HFFc6 (cell line): ENCODE results near the gene CCDC50. TPM values are rescaled to one million over a fixed set of nuclear protein-coding genes. Genes with fewer than 3 reads are reported as not detected.

Experiments used
- DNase-seq: peaks from one replicate; pipeline ENCODE4 v3.0.0-alpha.2; 2018
- H3K27ac Mint-ChIP-seq: 2 replicates; pipeline ENCODE4 v1.8.0; 2020; ENCODE audit warnings: mild to moderate bottlenecking, mixed read lengths
- H3K27me3 Mint-ChIP-seq: 2 replicates; pipeline ENCODE4 v1.8.0; 2021; ENCODE audit warnings: mild to moderate bottlenecking, moderate library complexity, mixed read lengths; ENCODE audit not compliant: insufficient read depth
- H3K36me3 Mint-ChIP-seq: 2 replicates; pipeline ENCODE4 v1.8.0; 2021; ENCODE audit warnings: low read depth, mixed read lengths
- H3K4me1 Mint-ChIP-seq: 2 replicates; pipeline ENCODE4 v1.8.0; 2020; ENCODE audit warnings: low read depth, mixed read lengths
- H3K4me3 Mint-ChIP-seq: 2 replicates; pipeline ENCODE4 v1.8.0; 2020; ENCODE audit warnings: mild to moderate bottlenecking, moderate library complexity, mixed read lengths
- H3K9me3 Mint-ChIP-seq: 2 replicates; pipeline ENCODE4 v1.8.0; 2020; ENCODE audit warnings: mild to moderate bottlenecking, mixed read lengths
- total RNA-seq, 6 experiments: library from RNA; stranded (reverse); fragmentation: NEBNext Ultra II Directional; extraction: Animal tissue kit (Norgen Biotek cat#: 25700); gene quantifications; 2 replicates in 1 of 6; 3 replicates in 5 of 6; pipeline ENCODE4 v1.2.3, GENCODE V29; 2021
- TF ChIP-seq, protein P1 (sequence below): fragments of 200-600 bp; sonication (generic); IDR thresholded peaks from 2 replicates; pipeline ENCODE4 v1.5.0; 2021; ENCODE audit warnings: antibody characterized with exemption, mild to moderate bottlenecking

CCDC50 gene
- total RNA-seq, 6 experiments from 2014 or later, result 94.1 to 129 (median 121) TPM

DNA sequence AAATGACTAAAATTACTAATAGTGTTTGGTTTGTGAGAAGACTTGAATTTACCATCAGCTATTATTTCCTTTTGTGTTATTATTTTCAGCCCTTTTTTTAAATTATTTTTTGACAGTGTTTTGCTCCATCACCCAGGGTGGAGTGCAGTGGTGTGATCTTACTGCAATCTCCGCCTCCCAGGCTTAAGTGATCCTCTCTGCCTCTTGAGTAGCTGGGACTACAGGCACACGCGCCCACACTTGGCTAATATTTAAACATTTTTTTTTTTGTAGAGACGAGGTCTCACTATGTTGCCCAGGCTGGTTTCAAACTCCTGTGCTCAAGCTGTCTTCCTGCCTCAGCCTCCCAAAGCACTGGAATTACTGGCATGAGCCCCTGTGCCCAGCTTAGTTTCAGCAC lies 32.8 kb downstream of the CCDC50 start:
- peaks cover 76% of the 10 kb centered on the region for H3K4me1 Mint-ChIP-seq
- TF ChIP-seq, protein P1, sequence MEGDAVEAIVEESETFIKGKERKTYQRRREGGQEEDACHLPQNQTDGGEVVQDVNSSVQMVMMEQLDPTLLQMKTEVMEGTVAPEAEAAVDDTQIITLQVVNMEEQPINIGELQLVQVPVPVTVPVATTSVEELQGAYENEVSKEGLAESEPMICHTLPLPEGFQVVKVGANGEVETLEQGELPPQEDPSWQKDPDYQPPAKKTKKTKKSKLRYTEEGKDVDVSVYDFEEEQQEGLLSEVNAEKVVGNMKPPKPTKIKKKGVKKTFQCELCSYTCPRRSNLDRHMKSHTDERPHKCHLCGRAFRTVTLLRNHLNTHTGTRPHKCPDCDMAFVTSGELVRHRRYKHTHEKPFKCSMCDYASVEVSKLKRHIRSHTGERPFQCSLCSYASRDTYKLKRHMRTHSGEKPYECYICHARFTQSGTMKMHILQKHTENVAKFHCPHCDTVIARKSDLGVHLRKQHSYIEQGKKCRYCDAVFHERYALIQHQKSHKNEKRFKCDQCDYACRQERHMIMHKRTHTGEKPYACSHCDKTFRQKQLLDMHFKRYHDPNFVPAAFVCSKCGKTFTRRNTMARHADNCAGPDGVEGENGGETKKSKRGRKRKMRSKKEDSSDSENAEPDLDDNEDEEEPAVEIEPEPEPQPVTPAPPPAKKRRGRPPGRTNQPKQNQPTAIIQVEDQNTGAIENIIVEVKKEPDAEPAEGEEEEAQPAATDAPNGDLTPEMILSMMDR, result no peak
- no peak overlapping the region for H3K4me3 Mint-ChIP-seq
- H3K27me3 Mint-ChIP-seq, result peaks cover 2% of the 10 kb centered on the region
- H3K27ac Mint-ChIP-seq, result peak overlapping the region; percentile 52
- H3K36me3 Mint-ChIP-seq, result peaks cover 71% of the 10 kb centered on the region
- H3K9me3 Mint-ChIP-seq, result no peaks in the 10 kb centered on the region
- no peak for DNase-seq

- Mint-ChIP-seq H3K4me3 (no peak overlapping the region), H3K27me3 (peaks cover 2% of the 10 kb centered on the region), H3K4me1 (peaks cover 76% of the 10 kb centered on the region), H3K27ac (no peak overlapping the region; the same call in 1 of the 2 replicates), H3K36me3 (peaks cover 74% of the 10 kb centered on the region), H3K9me3 (no peaks in the 10 kb centered on the region)
- TF ChIP-seq, protein P1, result no peak
- no peak for DNase-seq
These were observed 33.4 kb downstream of the CCDC50 start for GRCh38 chr3:191362524-191363090.

- DNase-seq, result no peak
- peaks cover 68% of the 10 kb centered on the region for H3K36me3 Mint-ChIP-seq
- H3K9me3 Mint-ChIP-seq, result no peaks in the 10 kb centered on the region
- peaks cover 2% of the 10 kb centered on the region for H3K27me3 Mint-ChIP-seq
- H3K4me1 Mint-ChIP-seq, result peaks cover 70% of the 10 kb centered on the region
- no peak overlapping the region for H3K27ac Mint-ChIP-seq
- TF ChIP-seq, protein P1, result no peak
- no peak overlapping the region for H3K4me3 Mint-ChIP-seq
These were observed 34.0 kb downstream of the CCDC50 start for GRCh38 chr3:191363221-191363620.

- peak; percentile 54 for DNase-seq
- no peaks in the 10 kb centered on the region for H3K9me3 Mint-ChIP-seq
- peak overlapping the region; percentile 64 for H3K27ac Mint-ChIP-seq
- peak overlapping the region; percentile 11; the same call in 1 of the 2 replicates for H3K4me3 Mint-ChIP-seq
- H3K27me3 Mint-ChIP-seq, result no peaks in the 10 kb centered on the region; the same call in 1 of the 2 replicates
- peaks cover 62% of the 10 kb centered on the region for H3K36me3 Mint-ChIP-seq
- TF ChIP-seq, protein P1, result no peak
- peaks cover 66% of the 10 kb centered on the region for H3K4me1 Mint-ChIP-seq
These were observed 37.5 kb downstream of the CCDC50 start for GRCh38 chr3:191366675-191367074.

GRCh38 chr3:191368755-191369615 lies 39.8 kb downstream of the CCDC50 start:
- Mint-ChIP-seq H3K36me3 (peaks cover 41% of the 10 kb centered on the region), H3K4me1 (peaks cover 69% of the 10 kb centered on the region), H3K27ac (peak overlapping the region; percentile 38; the same call in 1 of the 2 replicates), H3K27me3 (no peaks in the 10 kb centered on the region), H3K9me3 (no peaks in the 10 kb centered on the region), H3K4me3 (no peak overlapping the region)
- no peak for DNase-seq
- TF ChIP-seq, protein P1, result no peak
